NT2/D1 (cell line): ENCODE results near the gene LILRA6.
"Not testable (repeated sequence)": the region's sequence is repeated elsewhere in the genome, so short reads cannot be mapped to it uniquely, and the experiment has no call there.

Experiments used
- YY1 ChIP-seq: IDR thresholded peaks from 2 replicates; pipeline ENCODE4 v1.6.1; 2011; ENCODE audit not compliant: insufficient read length, insufficient read depth
- ZNF274 ChIP-seq: IDR thresholded peaks from 2 replicates; pipeline ENCODE4 v1.6.1; 2011; ENCODE audit warnings: mild to moderate bottlenecking, low read depth, low read length

DNA sequence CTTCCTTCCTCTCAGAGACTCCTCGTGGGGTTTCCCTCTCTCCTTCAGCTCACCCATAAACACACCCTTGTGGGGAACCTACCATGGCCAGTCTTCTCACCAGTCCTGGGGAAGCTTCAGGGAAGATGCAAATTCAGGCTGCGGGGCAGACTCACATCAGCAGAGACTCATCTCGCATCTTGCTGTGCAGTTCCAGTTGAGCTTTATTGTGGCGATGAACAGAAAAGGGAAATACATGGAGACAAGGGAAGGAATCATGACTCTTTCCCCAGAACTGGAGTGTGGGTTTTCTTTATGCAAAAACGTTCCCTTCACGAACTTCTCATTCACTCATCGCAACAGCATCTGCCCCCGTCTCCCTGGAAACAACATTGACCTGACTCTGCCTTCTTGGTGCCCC is 46.6 kb upstream of the LILRA6 start:
- TF ChIP-seq YY1, ZNF274: not testable (repeated sequence)
